8988T (cell line): ENCODE data around the gene ZBTB22.
A peak's percentile ranks its signal among the peaks of the same experiment; 100 is the strongest.

ENCODE experiments used
- DNase-seq: peaks from one replicate; pipeline ENCODE4 v3.0.0; 2011

Gene ZBTB22

GRCh38 chr6:33324125-33324524 is 6.6 kb upstream of the ZBTB22 start:
- no peak for DNase-seq

GRCh38 chr6:33323623-33323948 is 6.0 kb upstream of the ZBTB22 start:
- DNase-seq: no peak

DNA sequence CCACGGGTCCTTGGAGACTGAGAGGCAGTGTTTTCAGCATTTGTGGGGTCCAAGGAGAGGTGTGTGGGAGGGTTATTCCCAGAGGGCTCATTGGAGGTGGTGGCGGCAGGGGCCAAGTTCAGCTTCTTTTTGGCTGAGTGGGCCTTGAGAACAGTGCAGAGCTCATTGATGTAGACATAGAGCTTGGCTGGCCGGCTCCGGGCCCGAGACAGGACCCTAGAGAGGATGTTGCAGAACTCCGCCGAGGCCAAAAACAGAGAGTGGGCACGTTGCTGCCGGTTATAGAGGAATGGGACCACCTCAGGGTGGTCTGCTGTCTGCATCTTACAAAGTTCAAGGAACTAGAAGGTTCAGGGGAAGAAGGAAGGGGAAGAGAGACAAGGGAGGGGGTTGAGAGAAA is 3.7 kb upstream of the ZBTB22 start:
- DNase-seq: no peak

GRCh38 chr6:33320315-33321181 is 3.0 kb upstream of the ZBTB22 start:
- DNase-seq: no peak

GRCh38 chr6:33319939-33320314 is 2.4 kb upstream of the ZBTB22 start:
- DNase-seq: no peak

DNA sequence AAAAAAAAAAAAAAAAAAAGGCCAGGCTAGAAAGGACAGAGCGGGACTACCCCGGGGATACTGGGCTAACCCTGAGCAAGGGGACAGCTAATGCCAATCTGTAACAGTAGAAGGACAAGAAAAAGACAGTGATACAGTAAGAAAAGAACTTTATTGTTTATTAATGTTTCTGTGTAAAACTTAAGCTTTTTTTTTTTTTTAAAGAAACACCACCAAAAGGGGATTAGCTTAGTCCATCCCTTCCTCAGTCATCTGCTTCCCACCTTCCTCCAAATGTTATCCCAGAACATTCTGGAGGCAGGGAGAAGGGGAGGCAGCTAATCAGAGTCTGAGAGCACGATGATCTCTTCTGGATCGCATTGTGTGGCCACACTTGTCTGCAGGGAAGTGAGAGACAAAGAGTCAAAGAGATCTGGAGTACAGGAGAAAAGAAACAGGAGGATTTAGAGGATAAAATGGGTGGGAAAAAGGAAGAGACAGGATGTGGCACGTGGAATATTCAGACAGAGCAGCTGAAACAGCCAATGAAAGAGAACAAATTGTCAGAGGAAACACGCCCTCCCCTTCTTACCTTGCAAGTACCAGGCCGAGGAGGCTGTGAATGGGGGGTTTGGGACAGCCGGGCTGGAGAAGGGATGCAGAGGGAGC is 1.0 kb upstream of the ZBTB22 start:
- no peak for DNase-seq

- no peak for DNase-seq
These were observed 200 bp downstream of the ZBTB22 start for GRCh38 chr6:33317419-33317668.

GRCh38 chr6:33316603-33317418 is 733 bp downstream of the ZBTB22 start:
- no peak for DNase-seq

- DNase-seq: no peak
These were observed 1.5 kb downstream of the ZBTB22 start for GRCh38 chr6:33315793-33316602.

- no peak for DNase-seq
These were observed 2.4 kb downstream of the ZBTB22 start for GRCh38 chr6:33314943-33315792.

GRCh38 chr6:33314515-33314942 is 3.0 kb downstream of the ZBTB22 start:
- DNase-seq: no peak

- no peak for DNase-seq
These were observed 3.6 kb downstream of the ZBTB22 start, which contains the start of gene TAPBP for GRCh38 chr6:33313709-33314514. TSS of gene TAPBP (minus strand) at chr6:33314078. CDS start at chr6:33314041, 37 bp downstream.

GRCh38 chr6:33313105-33313708 is 4.3 kb downstream of the ZBTB22 start:
- DNase-seq: no peak

GRCh38 chr6:33312361-33313104 is 5.0 kb downstream of the ZBTB22 start:
- DNase-seq: peak; percentile 79

DNA sequence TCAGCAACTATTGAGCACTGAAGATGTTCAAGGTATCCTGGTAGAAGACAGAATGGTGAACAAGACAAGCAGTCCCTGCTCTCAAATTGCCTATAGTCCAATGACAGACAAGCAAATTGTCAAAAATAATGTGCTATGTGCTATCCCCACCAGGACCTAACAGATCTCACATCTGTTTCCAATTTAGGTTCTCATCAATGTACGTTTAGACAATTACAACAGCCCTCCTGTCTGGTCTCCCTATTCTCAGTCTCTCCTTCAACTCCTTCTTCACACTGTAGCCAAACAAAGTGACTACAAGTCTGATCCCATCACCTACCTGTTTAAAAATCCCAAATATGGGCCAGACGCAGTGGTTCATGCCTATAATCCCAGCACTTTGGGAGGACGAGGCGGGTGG is 11.2 kb downstream of the ZBTB22 start:
- DNase-seq: no peak

- no peak for DNase-seq
These were observed 12.5 kb downstream of the ZBTB22 start for GRCh38 chr6:33305052-33305451.

- no peak for DNase-seq
These were observed 13.3 kb downstream of the ZBTB22 start for GRCh38 chr6:33304216-33304615.

GRCh38 chr6:33301877-33302276 is 15.7 kb downstream of the ZBTB22 start:
- DNase-seq: no peak

DNA sequence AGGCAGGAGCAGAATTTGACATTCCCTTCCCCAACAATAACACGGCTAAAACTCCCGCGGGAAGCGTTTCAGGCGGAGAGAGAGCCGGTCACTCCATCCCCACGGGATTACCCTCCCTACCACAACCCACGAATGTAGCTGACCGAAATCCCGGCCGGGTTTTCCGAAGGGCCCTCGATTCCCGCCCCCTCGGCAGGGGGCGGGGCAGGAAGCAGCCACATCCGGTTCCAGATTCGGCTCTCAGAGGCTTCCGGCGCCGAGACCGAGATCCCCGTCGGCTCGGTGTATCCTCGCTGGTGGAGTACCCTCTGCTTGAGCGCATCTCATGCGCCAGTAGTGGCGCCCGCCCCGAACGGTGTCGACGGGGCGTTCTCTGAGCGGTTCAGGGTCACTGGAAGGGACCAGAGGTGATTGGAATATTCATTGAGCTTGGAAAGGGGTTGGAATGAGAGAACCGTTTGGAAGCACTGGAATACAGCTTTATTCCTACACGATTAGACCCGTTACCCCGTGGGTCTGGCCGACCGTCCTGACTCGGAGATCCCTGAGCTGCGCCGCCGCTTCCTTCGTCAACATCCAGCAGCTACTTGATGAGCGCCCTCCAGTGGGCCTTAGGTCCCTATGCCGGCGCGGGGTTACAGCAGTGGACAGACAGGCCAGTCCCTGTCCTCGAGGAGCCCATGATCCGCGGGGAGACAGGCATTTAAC is 18.2 kb downstream of the ZBTB22 start:
- DNase-seq: no peak
